HCT116 (cell line): Measurements from ENCODE around the gene YEATS4. TPM values are rescaled to one million over a fixed set of nuclear protein-coding genes. Genes with fewer than 3 reads are reported as not detected.

ENCODE experiments used
- ATAC-seq: fragments of 200-7000 bp; cut with Tn5 transposase; 2 replicates; pipeline ENCODE4 v1.9.1; 2020; ENCODE audit warnings: mild to moderate bottlenecking, moderate library complexity
- BruUV-seq: library from RNA; stranded (reverse); fragments of 400-500 nt; replicated peaks from 2 replicates; lab custom pipeline; 2021; lab: Mats Ljungman, UMichigan
- CTCF ChIA-PET: fragments of 300-600 bp; sonication (Branson Sonifier 250); formaldehyde crosslinking; loops from one replicate; lab custom pipeline; 2021; ENCODE audit warnings: antibody characterized with exemption; lab: Charles Lee
- POLR2A ChIA-PET: fragments of 300-600, 350-600 bp; sonication (Branson Sonifier 250); formaldehyde crosslinking; loops from one replicate; lab custom pipeline; 2021; ENCODE audit warnings: antibody characterized with exemption; lab: Charles Lee
- RAD21 ChIA-PET, 2 experiments: fragments of 300-600 bp; sonication (Branson Sonifier 250); formaldehyde crosslinking; loops; one replicate each; lab custom pipeline; 2023; ENCODE audit warnings: low total read pairs in 2 of 2; ENCODE audit not compliant: uncharacterized antibody in 2 of 2, unreplicated experiment in 2 of 2, low non-redundant PET in 1 of 2; lab: Charles Lee
- DNase-seq: peaks from one replicate; pipeline ENCODE4 v3.0.0-alpha.2; 2010; ENCODE audit warnings: low read depth, low spot score
- H2AFZ ChIP-seq: fragments of 200-600 bp; shearing (Covaris generic), sonication (generic); 2 replicates; pipeline ENCODE4 v1.6.1; 2017; ENCODE audit warnings: low read depth, mixed run types, mixed read lengths, antibody characterized with exemption, low read length; ENCODE audit not compliant: poor library complexity, severe bottlenecking
- H3K27ac ChIP-seq: 2 replicates; pipeline ENCODE4 v1.5.1; 2012; ENCODE audit warnings: low read depth, low read length
- H3K27me3 ChIP-seq: fragments of 200-600 bp; sonication (generic); 2 replicates; pipeline ENCODE4 v1.6.1; 2016; ENCODE audit warnings: mixed run types, low read length, mixed read lengths; ENCODE audit not compliant: insufficient read depth
- H3K36me3 ChIP-seq, 2 experiments: fragments of 200-500 bp in 1 of 2; fragments of 200-600 bp in 1 of 2; sonication (Bioruptor generic) in 1 of 2; sonication (generic) in 1 of 2; 2 replicates each; pipeline versions ENCODE4 v1.5.1 to v1.6.1; 2014 to 2016; ENCODE audit warnings: low read length in 2 of 2, inconsistent platforms in 1 of 2, mixed read lengths in 1 of 2, mixed run types in 1 of 2; ENCODE audit not compliant: insufficient read depth in 2 of 2, control insufficient read depth in 1 of 2
- H3K4me1 ChIP-seq, 2 experiments: fragments of 200-600 bp in 1 of 2; sonication (generic) in 1 of 2; 2 replicates each; pipeline versions ENCODE4 v1.5.1 to v1.6.1; 2012 to 2017; ENCODE audit warnings: low read length in 2 of 2, inconsistent platforms in 1 of 2, mild to moderate bottlenecking in 1 of 2, mixed read lengths in 1 of 2, mixed run types in 1 of 2, moderate library complexity in 1 of 2; ENCODE audit not compliant: insufficient read depth in 2 of 2, control insufficient read depth in 1 of 2
- H3K4me2 ChIP-seq: fragments of 200-600 bp; sonication (generic); 2 replicates; pipeline ENCODE4 v1.6.1; 2017; ENCODE audit warnings: mixed run types, low read length, mixed read lengths
- H3K4me3 ChIP-seq, 2 experiments: fragments of 200-600 bp in 1 of 2; sonication (generic) in 1 of 2; replicated peaks in 1 of 2; 2 replicates each; pipeline ENCODE4 v1.5.1; 2011 to 2016; ENCODE audit warnings: low read length in 2 of 2, control low read depth in 1 of 2, low read depth in 1 of 2, mild to moderate bottlenecking in 1 of 2, mixed read lengths in 1 of 2, mixed run types in 1 of 2
- H3K79me2 ChIP-seq: fragments of 200-600 bp; sonication (generic); 2 replicates; pipeline ENCODE4 v1.6.1; 2017; ENCODE audit warnings: mild to moderate bottlenecking, mixed run types, low read length, moderate library complexity, mixed read lengths; ENCODE audit not compliant: insufficient read depth
- H3K9ac ChIP-seq: fragments of 200-600 bp; sonication (generic); 2 replicates; pipeline ENCODE4 v1.6.1; 2016; ENCODE audit warnings: low read length, mixed read lengths
- H3K9me2 ChIP-seq: fragments of 200-600 bp; sonication (generic), shearing (Covaris generic); 2 replicates; pipeline ENCODE4 v1.6.1; 2017; ENCODE audit warnings: mixed run types, mild to moderate bottlenecking, moderate library complexity; ENCODE audit not compliant: insufficient read depth
- H3K9me3 ChIP-seq, 2 experiments: fragments of 200-500 bp in 1 of 2; fragments of 200-600 bp in 1 of 2; sonication (Bioruptor generic) in 1 of 2; sonication (generic) in 1 of 2; 2 replicates each; pipeline ENCODE4 v1.6.1; 2014 to 2017; ENCODE audit warnings: low read length in 2 of 2, mixed read lengths in 2 of 2, inconsistent platforms in 1 of 2, low read depth in 1 of 2, mild to moderate bottlenecking in 1 of 2, mixed run types in 1 of 2, moderate library complexity in 1 of 2; ENCODE audit not compliant: control insufficient read depth in 1 of 2, insufficient read depth in 1 of 2
- H4K20me1 ChIP-seq: fragments of 200-600 bp; sonication (generic), shearing (Covaris generic); 2 replicates; pipeline ENCODE4 v1.6.1; 2017; ENCODE audit warnings: mixed run types, mild to moderate bottlenecking, moderate library complexity; ENCODE audit not compliant: insufficient read depth
- ATF3 ChIP-seq: IDR thresholded peaks from 2 replicates; pipeline ENCODE4 v1.6.1; 2012
- CBX3 ChIP-seq: IDR thresholded peaks from 2 replicates; pipeline ENCODE4 v1.6.1; 2012; ENCODE audit warnings: low read depth
- CEBPB ChIP-seq: IDR thresholded peaks from 2 replicates; pipeline ENCODE4 v1.6.1; 2012; ENCODE audit warnings: low read depth
- CTCF ChIP-seq, 3 experiments: fragments of 200-600 bp in 1 of 3; sonication (generic) in 1 of 3; IDR thresholded peaks in 2 of 3; conservative IDR thresholded peaks in 1 of 3; 2 replicates each; pipeline ENCODE4 v1.5.1; 2012 to 2017; ENCODE audit warnings: low read depth in 2 of 3, low read length in 2 of 3, antibody characterized with exemption in 1 of 3, borderline replicate concordance in 1 of 3, control low read depth in 1 of 3, mild to moderate bottlenecking in 1 of 3, mixed read lengths in 1 of 3, mixed run types in 1 of 3, moderate library complexity in 1 of 3; ENCODE audit not compliant: insufficient read depth in 1 of 3
- EGR1 ChIP-seq: IDR thresholded peaks from 2 replicates; pipeline ENCODE4 v1.6.1; 2012; ENCODE audit warnings: low read depth
- ELF1 ChIP-seq: IDR thresholded peaks from 2 replicates; pipeline ENCODE4 v1.6.1; 2012; ENCODE audit warnings: low read depth, borderline replicate concordance
- JUND ChIP-seq: IDR thresholded peaks from 2 replicates; pipeline ENCODE4 v1.6.1; 2012
- MAX ChIP-seq: IDR thresholded peaks from 2 replicates; pipeline ENCODE4 v1.6.1; 2012
- POLR2A ChIP-seq: IDR thresholded peaks from 2 replicates; pipeline ENCODE4 v1.7.0; 2011; ENCODE audit warnings: borderline replicate concordance; ENCODE audit not compliant: insufficient read depth, insufficient read length; ENCODE audit errors: extremely low read depth
- REST ChIP-seq: IDR thresholded peaks from 2 replicates; pipeline ENCODE4 v1.6.1; 2012; ENCODE audit warnings: low read depth
- SIN3A ChIP-seq: IDR thresholded peaks from 2 replicates; pipeline ENCODE4 v1.6.1; 2012; ENCODE audit warnings: low read depth
- SRF ChIP-seq: IDR thresholded peaks from 2 replicates; pipeline ENCODE4 v1.6.1; 2012; ENCODE audit warnings: low read depth
- TCF7L2 ChIP-seq: IDR thresholded peaks from 2 replicates; pipeline ENCODE4 v1.7.0; 2011; ENCODE audit warnings: borderline replicate concordance, inconsistent platforms; ENCODE audit not compliant: insufficient read depth, insufficient read length; ENCODE audit errors: extremely low read depth
- ZBTB33 ChIP-seq: IDR thresholded peaks from 2 replicates; pipeline ENCODE4 v1.6.1; 2011; ENCODE audit warnings: mild to moderate bottlenecking, low read length, moderate library complexity; ENCODE audit not compliant: insufficient replicate concordance; ENCODE audit errors: extremely low read depth
- ZFX ChIP-seq: fragments of 450-650 bp; IDR thresholded peaks from 2 replicates; pipeline ENCODE4 v1.6.1; 2017
- ZNF274 ChIP-seq: fragments of 200-500 bp; sonication (Bioruptor generic); IDR thresholded peaks from 2 replicates; pipeline ENCODE4 v1.6.1; 2014; ENCODE audit warnings: mild to moderate bottlenecking, low read depth, low read length, inconsistent platforms
- intact Hi-C: fragments of 100-400 bp; cut with micrococcal nuclease; formaldehyde crosslinking; loops from 2 replicates; pipeline ENCODE4 v1.10.0; 2022
- total RNA-seq: library from RNA; stranded (reverse); gene quantifications from one replicate; pipeline ENCODE4 v1.2.1, GENCODE V29; 2021; ENCODE audit not compliant: unreplicated experiment

Gene YEATS4
- total RNA-seq, 1 experiment from 2014 or later = 32.0 TPM

- peak; percentile 48 for TF ChIP-seq ZBTB33
These were observed 46.0 kb downstream of the YEATS4 start (continued) for GRCh38 chr12:69405566-69405865.

GRCh38 chr12:69406217-69406616, 46.7 kb downstream of the YEATS4 start:
- Histone ChIP-seq H3K27ac (no peak overlapping the region), H3K4me1 (peaks cover 16 to 20% of the 10 kb centered on the region in 2 experiments), H3K36me3 (0 out of 4 replicates have a peak, but pooled peaks cover 0 to 6% of the 10 kb centered on the region in 2 experiments), H4K20me1 (0 out of 2 replicates have a peak, but pooled peaks cover 3% of the 10 kb centered on the region), H3K9ac (no peak overlapping the region), H3K79me2 (no peaks in the 10 kb centered on the region), H3K9me2 (no peaks in the 10 kb centered on the region), H3K27me3 (no peaks in the 10 kb centered on the region), H2AFZ (no peak overlapping the region), H3K9me3 (no peaks in the 10 kb centered on the region), H3K4me3 (no peak overlapping the region), H3K4me2 (peak overlapping the region; percentile 52)
- intact Hi-C loops = no loop called here
- ChIA-PET RAD21 (no interaction called here), CTCF (no interaction called here), POLR2A (no interaction called here)
- no peak for TF ChIP-seq JUND
- TF ChIP-seq POLR2A = no peak
- no peak for TF ChIP-seq CEBPB
- no peak for TF ChIP-seq ZNF274
- no peak for TF ChIP-seq TCF7L2
- no peak for TF ChIP-seq EGR1
- no peak for TF ChIP-seq SRF
- no peak for TF ChIP-seq MAX
- no peak for TF ChIP-seq SIN3A
- TF ChIP-seq ZBTB33 = no peak
- no peak for TF ChIP-seq CBX3
- TF ChIP-seq REST = no peak
- no peak for TF ChIP-seq CTCF (IDR thresholded peaks at IDR 0.05 in 2 of 3, conservative IDR thresholded peaks at IDR 0.05 in 1 of 3; ENCODE audit: borderline replicate concordance in 1 of 3, insufficient read depth in 1 of 3, low read depth in 2 of 3, low read length in 2 of 3)
- no peak for TF ChIP-seq ATF3
- TF ChIP-seq ZFX = no peak
- no peak for TF ChIP-seq ELF1
- no peak for ATAC-seq
- BruUV-seq = no TSS peak
- DNase-seq = no peak
